HCT116 (cell line): ENCODE data around the gene TEX54. TPM values are rescaled to one million over a fixed set of nuclear protein-coding genes. Genes with fewer than 3 reads are reported as not detected.
A peak's percentile ranks its signal among the peaks of the same experiment; 100 is the strongest.
"Not testable (repeated sequence)": the region's sequence is repeated elsewhere in the genome, so short reads cannot be mapped to it uniquely, and the experiment has no call there.

ENCODE experiments used
- ATAC-seq: fragments of 200-7000 bp; cut with Tn5 transposase; 2 replicates; pipeline ENCODE4 v1.9.1; 2020; ENCODE audit warnings: mild to moderate bottlenecking, moderate library complexity
- BruUV-seq: library from RNA; stranded (reverse); fragments of 400-500 nt; replicated peaks from 2 replicates; lab custom pipeline; 2021; lab: Mats Ljungman, UMichigan
- CTCF ChIA-PET: fragments of 300-600 bp; sonication (Branson Sonifier 250); formaldehyde crosslinking; loops from one replicate; lab custom pipeline; 2021; ENCODE audit warnings: antibody characterized with exemption; lab: Charles Lee
- POLR2A ChIA-PET: fragments of 300-600, 350-600 bp; sonication (Branson Sonifier 250); formaldehyde crosslinking; loops from one replicate; lab custom pipeline; 2021; ENCODE audit warnings: antibody characterized with exemption; lab: Charles Lee
- RAD21 ChIA-PET, 2 experiments: fragments of 300-600 bp; sonication (Branson Sonifier 250); formaldehyde crosslinking; loops; one replicate each; lab custom pipeline; 2023; ENCODE audit warnings: low total read pairs in 2 of 2; ENCODE audit not compliant: uncharacterized antibody in 2 of 2, unreplicated experiment in 2 of 2, low non-redundant PET in 1 of 2; lab: Charles Lee
- DNase-seq: peaks from one replicate; pipeline ENCODE4 v3.0.0-alpha.2; 2010; ENCODE audit warnings: low read depth, low spot score
- H2AFZ ChIP-seq: fragments of 200-600 bp; shearing (Covaris generic), sonication (generic); 2 replicates; pipeline ENCODE4 v1.6.1; 2017; ENCODE audit warnings: low read depth, mixed run types, mixed read lengths, antibody characterized with exemption, low read length; ENCODE audit not compliant: poor library complexity, severe bottlenecking
- H3K27ac ChIP-seq: 2 replicates; pipeline ENCODE4 v1.5.1; 2012; ENCODE audit warnings: low read depth, low read length
- H3K27me3 ChIP-seq: fragments of 200-600 bp; sonication (generic); 2 replicates; pipeline ENCODE4 v1.6.1; 2016; ENCODE audit warnings: mixed run types, low read length, mixed read lengths; ENCODE audit not compliant: insufficient read depth
- H3K36me3 ChIP-seq, 2 experiments: fragments of 200-500 bp in 1 of 2; fragments of 200-600 bp in 1 of 2; sonication (Bioruptor generic) in 1 of 2; sonication (generic) in 1 of 2; 2 replicates each; pipeline versions ENCODE4 v1.5.1 to v1.6.1; 2014 to 2016; ENCODE audit warnings: low read length in 2 of 2, inconsistent platforms in 1 of 2, mixed read lengths in 1 of 2, mixed run types in 1 of 2; ENCODE audit not compliant: insufficient read depth in 2 of 2, control insufficient read depth in 1 of 2
- H3K4me1 ChIP-seq, 2 experiments: fragments of 200-600 bp in 1 of 2; sonication (generic) in 1 of 2; 2 replicates each; pipeline versions ENCODE4 v1.5.1 to v1.6.1; 2012 to 2017; ENCODE audit warnings: low read length in 2 of 2, inconsistent platforms in 1 of 2, mild to moderate bottlenecking in 1 of 2, mixed read lengths in 1 of 2, mixed run types in 1 of 2, moderate library complexity in 1 of 2; ENCODE audit not compliant: insufficient read depth in 2 of 2, control insufficient read depth in 1 of 2
- H3K4me2 ChIP-seq: fragments of 200-600 bp; sonication (generic); 2 replicates; pipeline ENCODE4 v1.6.1; 2017; ENCODE audit warnings: mixed run types, low read length, mixed read lengths
- H3K4me3 ChIP-seq, 2 experiments: fragments of 200-600 bp in 1 of 2; sonication (generic) in 1 of 2; replicated peaks in 1 of 2; 2 replicates each; pipeline ENCODE4 v1.5.1; 2011 to 2016; ENCODE audit warnings: low read length in 2 of 2, control low read depth in 1 of 2, low read depth in 1 of 2, mild to moderate bottlenecking in 1 of 2, mixed read lengths in 1 of 2, mixed run types in 1 of 2
- H3K79me2 ChIP-seq: fragments of 200-600 bp; sonication (generic); 2 replicates; pipeline ENCODE4 v1.6.1; 2017; ENCODE audit warnings: mild to moderate bottlenecking, mixed run types, low read length, moderate library complexity, mixed read lengths; ENCODE audit not compliant: insufficient read depth
- H3K9ac ChIP-seq: fragments of 200-600 bp; sonication (generic); 2 replicates; pipeline ENCODE4 v1.6.1; 2016; ENCODE audit warnings: low read length, mixed read lengths
- H3K9me2 ChIP-seq: fragments of 200-600 bp; sonication (generic), shearing (Covaris generic); 2 replicates; pipeline ENCODE4 v1.6.1; 2017; ENCODE audit warnings: mixed run types, mild to moderate bottlenecking, moderate library complexity; ENCODE audit not compliant: insufficient read depth
- H3K9me3 ChIP-seq, 2 experiments: fragments of 200-500 bp in 1 of 2; fragments of 200-600 bp in 1 of 2; sonication (Bioruptor generic) in 1 of 2; sonication (generic) in 1 of 2; 2 replicates each; pipeline ENCODE4 v1.6.1; 2014 to 2017; ENCODE audit warnings: low read length in 2 of 2, mixed read lengths in 2 of 2, inconsistent platforms in 1 of 2, low read depth in 1 of 2, mild to moderate bottlenecking in 1 of 2, mixed run types in 1 of 2, moderate library complexity in 1 of 2; ENCODE audit not compliant: control insufficient read depth in 1 of 2, insufficient read depth in 1 of 2
- H4K20me1 ChIP-seq: fragments of 200-600 bp; sonication (generic), shearing (Covaris generic); 2 replicates; pipeline ENCODE4 v1.6.1; 2017; ENCODE audit warnings: mixed run types, mild to moderate bottlenecking, moderate library complexity; ENCODE audit not compliant: insufficient read depth
- CBX3 ChIP-seq: IDR thresholded peaks from 2 replicates; pipeline ENCODE4 v1.6.1; 2012; ENCODE audit warnings: low read depth
- EGR1 ChIP-seq: IDR thresholded peaks from 2 replicates; pipeline ENCODE4 v1.6.1; 2012; ENCODE audit warnings: low read depth
- FOSL1 ChIP-seq: IDR thresholded peaks from 2 replicates; pipeline ENCODE4 v1.6.1; 2012; ENCODE audit warnings: low read depth
- YY1 ChIP-seq: IDR thresholded peaks from 2 replicates; pipeline ENCODE4 v1.6.1; 2011; ENCODE audit warnings: low read length, low read depth, moderate library complexity, mild to moderate bottlenecking; ENCODE audit not compliant: insufficient replicate concordance; ENCODE audit errors: extremely low read depth
- ZBTB33 ChIP-seq: IDR thresholded peaks from 2 replicates; pipeline ENCODE4 v1.6.1; 2011; ENCODE audit warnings: mild to moderate bottlenecking, low read length, moderate library complexity; ENCODE audit not compliant: insufficient replicate concordance; ENCODE audit errors: extremely low read depth
- intact Hi-C: fragments of 100-400 bp; cut with micrococcal nuclease; formaldehyde crosslinking; loops from 2 replicates; pipeline ENCODE4 v1.10.0; 2022
- total RNA-seq: library from RNA; stranded (reverse); gene quantifications from one replicate; pipeline ENCODE4 v1.2.1, GENCODE V29; 2021; ENCODE audit not compliant: unreplicated experiment
- TF ChIP-seq, protein P1 (sequence below): IDR thresholded peaks from 2 replicates; pipeline ENCODE4 v1.6.1; 2012; ENCODE audit warnings: low read depth

The TEX54 gene
- total RNA-seq, 1 experiment from 2014 or later: not detected

GRCh38 chr11:62860835-62861563, 28.4 kb upstream of the TEX54 start:
- Histone ChIP-seq H4K20me1 (peaks cover 5% of the 10 kb centered on the region; the same call in 1 of the 2 replicates), H3K4me3 (no peak overlapping the region), H2AFZ (no peak overlapping the region), H3K9me2 (no peaks in the 10 kb centered on the region), H3K4me2 (no peak overlapping the region), H3K27ac (peak overlapping the region; percentile 44; the same call in 1 of the 2 replicates), H3K36me3 (peaks cover 0 to 19% of the 10 kb centered on the region in 2 experiments; a peak in 2 of 4 replicates), H3K27me3 (no peaks in the 10 kb centered on the region), H3K9ac (no peak overlapping the region), H3K9me3 (no peaks in the 10 kb centered on the region), H3K79me2 (peaks cover 98% of the 10 kb centered on the region), H3K4me1 (peaks cover 25 to 38% of the 10 kb centered on the region in 2 experiments)
- ChIA-PET RAD21 (interaction anchor here in 1 of 2 experiments (0.7 kb wide), 1 partner anchor 165 kb away, joined by 5 read pairs; no protein-coding TSS in a partner anchor), POLR2A (interaction anchor here (0.8 to 4.9 kb wide), 6 partner anchors 7 to 196 kb away, joined by 3 to 49 read pairs (median 6); partner anchors contain the start of genes C11orf98, STX5, TEX54 and WDR74), CTCF (interaction anchor here (1.2 to 1.6 kb wide), 4 partner anchors 12 to 133 kb away, joined by 4 to 8 read pairs (median 6); partner anchors contain the start of genes HNRNPUL2 and TTC9C)
- intact Hi-C loops: no loop called here
- BruUV-seq: no TSS peak
- ATAC-seq (no peak), DNase-seq (no peak)
- TF ChIP-seq YY1: no peak
- TF ChIP-seq, protein P1, sequence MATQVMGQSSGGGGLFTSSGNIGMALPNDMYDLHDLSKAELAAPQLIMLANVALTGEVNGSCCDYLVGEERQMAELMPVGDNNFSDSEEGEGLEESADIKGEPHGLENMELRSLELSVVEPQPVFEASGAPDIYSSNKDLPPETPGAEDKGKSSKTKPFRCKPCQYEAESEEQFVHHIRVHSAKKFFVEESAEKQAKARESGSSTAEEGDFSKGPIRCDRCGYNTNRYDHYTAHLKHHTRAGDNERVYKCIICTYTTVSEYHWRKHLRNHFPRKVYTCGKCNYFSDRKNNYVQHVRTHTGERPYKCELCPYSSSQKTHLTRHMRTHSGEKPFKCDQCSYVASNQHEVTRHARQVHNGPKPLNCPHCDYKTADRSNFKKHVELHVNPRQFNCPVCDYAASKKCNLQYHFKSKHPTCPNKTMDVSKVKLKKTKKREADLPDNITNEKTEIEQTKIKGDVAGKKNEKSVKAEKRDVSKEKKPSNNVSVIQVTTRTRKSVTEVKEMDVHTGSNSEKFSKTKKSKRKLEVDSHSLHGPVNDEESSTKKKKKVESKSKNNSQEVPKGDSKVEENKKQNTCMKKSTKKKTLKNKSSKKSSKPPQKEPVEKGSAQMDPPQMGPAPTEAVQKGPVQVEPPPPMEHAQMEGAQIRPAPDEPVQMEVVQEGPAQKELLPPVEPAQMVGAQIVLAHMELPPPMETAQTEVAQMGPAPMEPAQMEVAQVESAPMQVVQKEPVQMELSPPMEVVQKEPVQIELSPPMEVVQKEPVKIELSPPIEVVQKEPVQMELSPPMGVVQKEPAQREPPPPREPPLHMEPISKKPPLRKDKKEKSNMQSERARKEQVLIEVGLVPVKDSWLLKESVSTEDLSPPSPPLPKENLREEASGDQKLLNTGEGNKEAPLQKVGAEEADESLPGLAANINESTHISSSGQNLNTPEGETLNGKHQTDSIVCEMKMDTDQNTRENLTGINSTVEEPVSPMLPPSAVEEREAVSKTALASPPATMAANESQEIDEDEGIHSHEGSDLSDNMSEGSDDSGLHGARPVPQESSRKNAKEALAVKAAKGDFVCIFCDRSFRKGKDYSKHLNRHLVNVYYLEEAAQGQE: no peak
- TF ChIP-seq ZBTB33: no peak
- TF ChIP-seq FOSL1: no peak
- no peak for TF ChIP-seq CBX3
- no peak for TF ChIP-seq EGR1

GRCh38 chr11:62859281-62859703, 26.7 kb upstream of the TEX54 start:
- ATAC-seq, BruUV-seq, CTCF ChIA-PET, H3K4me2 ChIP-seq, H3K9ac ChIP-seq, H2AFZ ChIP-seq, H3K27ac ChIP-seq, H3K27me3 ChIP-seq, H3K9me3 ChIP-seq, POLR2A ChIA-PET, intact Hi-C loops, H3K9me2 ChIP-seq, H3K4me3 ChIP-seq, RAD21 ChIA-PET, H4K20me1 ChIP-seq, DNase-seq: not testable (repeated sequence)
- peaks cover 9 to 29% of the 10 kb centered on the region in 2 experiments for H3K36me3 ChIP-seq
- peaks cover 26 to 45% of the 10 kb centered on the region in 2 experiments for H3K4me1 ChIP-seq
- peaks cover 96% of the 10 kb centered on the region for H3K79me2 ChIP-seq
